Liver (tissue), 9 donors: ENCODE results near the gene HIVEP3. TPM values are rescaled to one million over a fixed set of nuclear protein-coding genes. Genes with fewer than 3 reads are reported as not detected.

Experiments used
- DNase-seq: peaks from one replicate; pipeline ENCODE4 v3.0.0-alpha.2; 2017; ENCODE audit warnings: low spot score
- H3K27ac ChIP-seq, 2 donors: one replicate each; pipeline ENCODE4 v1.7.0; 2013; ENCODE audit warnings: inconsistent platforms in 2 of 2, low read length in 2 of 2, control low read depth in 1 of 2, low read depth in 1 of 2, mild to moderate bottlenecking in 1 of 2
- H3K27me3 ChIP-seq, 4 donors: one replicate each; pipeline versions ENCODE4 v1.6.1 to v1.7.0; 2013; ENCODE audit warnings: low read length in 3 of 4, inconsistent platforms in 1 of 4, mild to moderate bottlenecking in 1 of 4, moderate library complexity in 1 of 4; ENCODE audit not compliant: control insufficient read depth in 4 of 4, insufficient read depth in 4 of 4
- H3K36me3 ChIP-seq, 4 donors: one replicate each; pipeline versions ENCODE4 v1.6.1 to v1.7.0; 2013; ENCODE audit warnings: low read length in 3 of 4, mild to moderate bottlenecking in 3 of 4, low read depth in 1 of 4, moderate library complexity in 1 of 4; ENCODE audit not compliant: control insufficient read depth in 4 of 4, insufficient read depth in 3 of 4
- H3K4me1 ChIP-seq, 4 donors: one replicate each; pipeline versions ENCODE4 v1.6.1 to v1.7.0; 2013; ENCODE audit warnings: low read length in 3 of 4, mild to moderate bottlenecking in 3 of 4, moderate library complexity in 1 of 4; ENCODE audit not compliant: control insufficient read depth in 4 of 4, insufficient read depth in 4 of 4
- H3K4me3 ChIP-seq, 3 donors: one replicate each; pipeline versions ENCODE4 v1.6.1 to v1.7.0; 2013; ENCODE audit warnings: low read length in 3 of 3, control low read depth in 1 of 3, low read depth in 1 of 3, mild to moderate bottlenecking in 1 of 3
- H3K9ac ChIP-seq, 2 donors: one replicate each; pipeline ENCODE4 v1.7.0; 2013; ENCODE audit warnings: low read length in 2 of 2, mild to moderate bottlenecking in 2 of 2, moderate library complexity in 2 of 2, control low read depth in 1 of 2, low read depth in 1 of 2
- H3K9me3 ChIP-seq, 4 donors: one replicate each; pipeline versions ENCODE4 v1.6.1 to v1.7.0; 2013; ENCODE audit warnings: low read length in 3 of 4; ENCODE audit not compliant: control insufficient read depth in 4 of 4
- CTCF ChIP-seq: fragments of 150-350 bp; IDR thresholded peaks from 2 replicates; pipeline ENCODE4 v1.5.1; 2017; ENCODE audit warnings: improper control_type of control experiment, low read depth, low read length; ENCODE audit not compliant: missing input control
- EGR1 ChIP-seq, 2 donors: IDR thresholded peaks; 2 replicates each; pipeline ENCODE4 v1.6.1; 2016 to 2018; ENCODE audit warnings: antibody characterized with exemption in 2 of 2, low read depth in 2 of 2
- FOXA1 ChIP-seq: IDR thresholded peaks from 2 replicates; pipeline ENCODE4 v1.6.1; 2016; ENCODE audit warnings: antibody characterized with exemption
- FOXA2 ChIP-seq: IDR thresholded peaks from 2 replicates; pipeline ENCODE4 v1.6.1; 2016; ENCODE audit warnings: antibody characterized with exemption
- GABPA ChIP-seq, 2 donors: IDR thresholded peaks in 1 of 2; conservative IDR thresholded peaks in 1 of 2; 2 replicates each; pipeline ENCODE4 v1.6.1; 2016; ENCODE audit warnings: antibody characterized with exemption in 2 of 2, mild to moderate bottlenecking in 1 of 2, moderate library complexity in 1 of 2
- HNF4G ChIP-seq: IDR thresholded peaks from 2 replicates; pipeline ENCODE4 v1.6.1; 2016; ENCODE audit warnings: antibody characterized with exemption
- JUND ChIP-seq, 2 donors: IDR thresholded peaks; 2 replicates each; pipeline ENCODE4 v1.6.1; 2016; ENCODE audit warnings: antibody characterized with exemption in 2 of 2
- NR2F2 ChIP-seq: IDR thresholded peaks from 2 replicates; pipeline ENCODE4 v1.6.1; 2016; ENCODE audit warnings: antibody characterized with exemption
- RAD21 ChIP-seq, 2 donors: IDR thresholded peaks; 2 replicates each; pipeline ENCODE4 v1.6.1; 2016; ENCODE audit warnings: antibody characterized with exemption in 2 of 2, mild to moderate bottlenecking in 2 of 2
- REST ChIP-seq: IDR thresholded peaks from 2 replicates; pipeline ENCODE4 v1.6.1; 2016; ENCODE audit warnings: antibody characterized with exemption, mild to moderate bottlenecking
- RXRA ChIP-seq, 2 donors: IDR thresholded peaks; 2 replicates each; pipeline ENCODE4 v1.6.1; 2017 to 2018; ENCODE audit warnings: antibody characterized with exemption in 2 of 2, mild to moderate bottlenecking in 1 of 2
- SP1 ChIP-seq: IDR thresholded peaks from 2 replicates; pipeline ENCODE4 v1.6.1; 2018; ENCODE audit warnings: antibody characterized with exemption, mild to moderate bottlenecking
- ZBTB33 ChIP-seq: IDR thresholded peaks from 2 replicates; pipeline ENCODE4 v1.6.1; 2016; ENCODE audit warnings: antibody characterized with exemption
- WGBS: extraction: QIAGEN DNeasy Blood & Tissue Kit; methylation state at CpG from one replicate; pipeline ENCODE4 v1.1.7; 2013; 5-methylcytosine and 5-hydroxymethylcytosine counted together
- polyA plus RNA-seq, 2 donors: library from polyadenylated mRNA; stranded (reverse) in 1 of 2; unstranded in 1 of 2; fragments of 200-250 nt in 1 of 2; fragments of >200 nt in 1 of 2; fragmentation: Nextera tagmentation in 1 of 2; extraction: Ambion mirVana in 1 of 2; gene quantifications; one replicate each; pipeline versions ENCODE4 v1.2.1 to v1.2.3, GENCODE V29; 2013 to 2015
- total RNA-seq, 2 donors: library from RNA; depleted of rRNA; stranded (reverse); fragments of >200 nt; gene quantifications; one replicate each; pipeline ENCODE4 v1.2.3, GENCODE V29; 2014
- donor health status: healthy.
- donor health status: healthy.
- donor health status: healthy.
- donor health status: healthy.
- donor health status: healthy.

The HIVEP3 gene
- total and polyA plus RNA-seq, 4 donors, result 0.93 to 1.6 (median 1.4) TPM

GRCh38 chr1:41526956-41527561, 391.7 kb downstream of the HIVEP3 start (continued):
- TF ChIP-seq NR2F2, result no peak
- TF ChIP-seq GABPA (IDR thresholded peaks at IDR 0.05 in 1 of 2, conservative IDR thresholded peaks at IDR 0.05 in 1 of 2), result no peak
- no peak for TF ChIP-seq EGR1 (IDR thresholded peaks at IDR 0.05; ENCODE audit: low read depth in 2 of 2)
- no peak for TF ChIP-seq ZBTB33
- no peak for TF ChIP-seq JUND (IDR thresholded peaks at IDR 0.05)
- TF ChIP-seq SP1, result no peak
- TF ChIP-seq RAD21 (IDR thresholded peaks at IDR 0.05), result no peak

- Histone ChIP-seq H3K36me3 (no peaks in the 10 kb centered on the region), H3K9me3 (no peaks in the 10 kb centered on the region), H3K27me3 (no peaks in the 10 kb centered on the region), H3K4me1 (no peaks in the 10 kb centered on the region), H3K4me3 (no peak overlapping the region), H3K9ac (no peak overlapping the region), H3K27ac (no peak overlapping the region)
- no peak for DNase-seq
- TF ChIP-seq HNF4G (no peak), GABPA (IDR thresholded peaks at IDR 0.05 in 1 of 2, conservative IDR thresholded peaks at IDR 0.05 in 1 of 2) (no peak), RXRA (IDR thresholded peaks at IDR 0.05) (no peak), SP1 (no peak), FOXA1 (no peak), ZBTB33 (no peak), NR2F2 (no peak)
- WGBS, result 89% methylated on average over 18 of the region's 18 CpGs
Measured at GRCh38 chr1:41525891-41526587, 392.7 kb downstream of the HIVEP3 start.

- Histone ChIP-seq H3K36me3 (no peaks in the 10 kb centered on the region), H3K27me3 (no peaks in the 10 kb centered on the region), H3K4me3 (no peak overlapping the region), H3K27ac (no peak overlapping the region), H3K9ac (no peak overlapping the region), H3K4me1 (no peaks in the 10 kb centered on the region), H3K9me3 (no peaks in the 10 kb centered on the region)
- no peak for DNase-seq
- 94% methylated on average over 30 of the region's 30 CpGs for WGBS
- TF ChIP-seq RXRA (IDR thresholded peaks at IDR 0.05) (no peak), RAD21 (IDR thresholded peaks at IDR 0.05) (no peak), CTCF (no peak), ZBTB33 (no peak), GABPA (IDR thresholded peaks at IDR 0.05 in 1 of 2, conservative IDR thresholded peaks at IDR 0.05 in 1 of 2) (no peak), REST (no peak), FOXA2 (no peak), NR2F2 (no peak), SP1 (no peak), JUND (IDR thresholded peaks at IDR 0.05) (no peak)
Measured at GRCh38 chr1:41524676-41525675, 393.7 kb downstream of the HIVEP3 start.
